Measurements from ENCODE around the gene MAGEE2. TPM values are rescaled to one million over a fixed set of nuclear protein-coding genes. Genes with fewer than 3 reads are reported as not detected.
A peak's percentile ranks its signal among the peaks of the same experiment; 100 is the strongest.

The MAGEE2 gene
- total RNA-seq, 1 experiment from 2014 or later = not detected

DNA sequence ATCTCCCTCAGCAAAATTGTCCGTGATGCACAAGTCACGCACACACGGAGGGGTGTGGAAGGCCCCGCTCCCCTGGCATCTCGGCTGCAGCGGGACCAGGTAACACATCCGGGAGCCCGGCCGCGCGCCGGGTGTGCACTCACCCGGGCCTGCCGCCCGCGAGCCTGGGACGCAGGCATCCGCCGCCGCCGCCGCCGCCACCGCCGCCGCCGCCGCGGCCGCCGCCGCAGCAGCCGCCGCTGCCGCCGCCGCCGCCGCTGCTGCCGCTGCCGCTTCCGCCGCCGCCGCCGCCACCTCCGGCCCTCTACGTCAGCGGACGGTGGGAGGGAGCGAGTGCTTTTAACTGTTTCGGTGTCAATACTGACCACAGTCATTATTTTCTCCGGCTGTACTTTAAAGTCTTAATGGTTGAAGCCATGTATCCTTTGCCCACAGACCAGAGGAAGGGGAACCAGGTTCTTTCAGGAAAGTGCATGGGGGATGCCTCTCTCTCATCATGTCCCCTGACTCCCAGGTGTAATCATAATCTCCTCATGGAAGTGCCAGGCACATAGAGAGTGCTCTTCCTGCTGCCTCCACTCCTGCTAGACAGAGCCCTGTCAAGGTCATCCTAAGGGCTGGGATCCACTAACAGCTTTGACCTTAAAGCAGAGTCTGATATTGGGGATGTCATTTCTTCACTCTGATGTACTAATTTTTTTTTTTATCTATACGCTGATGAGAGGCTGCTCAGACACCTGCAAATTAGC is 38.0 kb downstream of the MAGEE2 start:
- H2AFZ ChIP-seq (ENCODE audit: low read length) = peak overlapping the region; percentile 59
- no peak overlapping the region for H2BK15ac ChIP-seq (ENCODE audit: low read depth, low read length)
- Mint-ChIP-seq H3K4me3 (peak overlapping the region; percentile 59 to 78), H3K27me3 (ENCODE audit: low read depth) (peaks cover 29% of the 10 kb centered on the region), H3K36me3 (ENCODE audit: insufficient read depth in 1 of 3, low read depth in 3 of 3) (peaks cover 39 to 52% (median 48%) of the 10 kb centered on the region in 3 experiments), H3K4me1 (peaks cover 0 to 3% of the 10 kb centered on the region in 2 experiments; a peak in 2 of 4 replicates), H3K27ac (no peak overlapping the region), H3K9me3 (peaks cover 91 to 92% of the 10 kb centered on the region in 2 experiments)
- no peak overlapping the region for H2BK20ac ChIP-seq (ENCODE audit: low read depth, low read length, poor library complexity, severe bottlenecking)
- peak overlapping the region; percentile 2 for H3K9ac ChIP-seq (ENCODE audit: extremely low read depth, insufficient read length, low read length)
- H3K9me3 ChIP-seq (ENCODE audit: control insufficient read depth, low read depth, low read length) = peaks cover 45% of the 10 kb centered on the region
- no peak overlapping the region for H3K18ac ChIP-seq (ENCODE audit: insufficient read length, low read depth, low read length)
- H3K14ac ChIP-seq (ENCODE audit: insufficient read depth, low read length) = no peak overlapping the region
- H3K27me3 ChIP-seq (ENCODE audit: insufficient read depth, low read length) = no peaks in the 10 kb centered on the region
- no peaks in the 10 kb centered on the region for H3K4me1 ChIP-seq (ENCODE audit: insufficient read depth, low read length)
- H3K79me1 ChIP-seq (ENCODE audit: insufficient read depth, low read depth, low read length, poor library complexity, severe bottlenecking) = no peaks in the 10 kb centered on the region
- no peaks in the 10 kb centered on the region for H4K20me1 ChIP-seq (ENCODE audit: control insufficient read depth, insufficient read depth, insufficient read length)
- TF ChIP-seq, protein P1, sequence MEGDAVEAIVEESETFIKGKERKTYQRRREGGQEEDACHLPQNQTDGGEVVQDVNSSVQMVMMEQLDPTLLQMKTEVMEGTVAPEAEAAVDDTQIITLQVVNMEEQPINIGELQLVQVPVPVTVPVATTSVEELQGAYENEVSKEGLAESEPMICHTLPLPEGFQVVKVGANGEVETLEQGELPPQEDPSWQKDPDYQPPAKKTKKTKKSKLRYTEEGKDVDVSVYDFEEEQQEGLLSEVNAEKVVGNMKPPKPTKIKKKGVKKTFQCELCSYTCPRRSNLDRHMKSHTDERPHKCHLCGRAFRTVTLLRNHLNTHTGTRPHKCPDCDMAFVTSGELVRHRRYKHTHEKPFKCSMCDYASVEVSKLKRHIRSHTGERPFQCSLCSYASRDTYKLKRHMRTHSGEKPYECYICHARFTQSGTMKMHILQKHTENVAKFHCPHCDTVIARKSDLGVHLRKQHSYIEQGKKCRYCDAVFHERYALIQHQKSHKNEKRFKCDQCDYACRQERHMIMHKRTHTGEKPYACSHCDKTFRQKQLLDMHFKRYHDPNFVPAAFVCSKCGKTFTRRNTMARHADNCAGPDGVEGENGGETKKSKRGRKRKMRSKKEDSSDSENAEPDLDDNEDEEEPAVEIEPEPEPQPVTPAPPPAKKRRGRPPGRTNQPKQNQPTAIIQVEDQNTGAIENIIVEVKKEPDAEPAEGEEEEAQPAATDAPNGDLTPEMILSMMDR (conservative IDR thresholded peaks at IDR 0.05) = no peak
- H4K5ac ChIP-seq (ENCODE audit: insufficient read length, low read depth, low read length) = no peak overlapping the region
- no peak overlapping the region for H4K8ac ChIP-seq (replicated peaks; ENCODE audit: insufficient read length, low read depth, low read length)
- no CpG with 5 or more reads among the region's 54 CpGs for WGBS (ENCODE audit: extremely low coverage, insufficient read length, low lambda C conversion rate)
- no peak overlapping the region for H2AK5ac ChIP-seq (ENCODE audit: insufficient read length, low read length)
- no peak overlapping the region for H2BK5ac ChIP-seq (ENCODE audit: insufficient read length, low read length)
- no peak overlapping the region for H2BK120ac ChIP-seq (ENCODE audit: low read depth, low read length, poor library complexity, severe bottlenecking)
- H3K4me2 ChIP-seq (ENCODE audit: insufficient read depth, insufficient read length, low read length) = peak overlapping the region; percentile 58
- no peak overlapping the region; the same call in 1 of the 2 replicates for H3K4ac ChIP-seq (ENCODE audit: low read depth, low read length)
- no peak overlapping the region for H2BK12ac ChIP-seq (ENCODE audit: insufficient read length, low read depth, low read length)
- no peak overlapping the region for H3K23ac ChIP-seq (ENCODE audit: insufficient read length, low read depth, low read length)
- H3K23me2 ChIP-seq (ENCODE audit: insufficient read length, low read depth, low read length, poor library complexity, severe bottlenecking) = no peaks in the 10 kb centered on the region
- H3K27ac ChIP-seq (ENCODE audit: insufficient read length, low read depth, low read length) = no peak overlapping the region
- no peak overlapping the region for H4K91ac ChIP-seq (ENCODE audit: insufficient read length, low read depth, low read length)
- H3T11ph ChIP-seq (ENCODE audit: low read length) = no peak overlapping the region
- peak; percentile 35 for DNase-seq
- no peak overlapping the region for H3K56ac ChIP-seq (ENCODE audit: insufficient read length, low read depth, low read length)
- no peaks in the 10 kb centered on the region for H3K79me2 ChIP-seq (ENCODE audit: insufficient read depth, low read length)

All from H9 (cell line).